Frontal cortex (tissue), 4 donors: ENCODE measurements around the gene CLDN14. TPM values are rescaled to one million over a fixed set of nuclear protein-coding genes. Genes with fewer than 3 reads are reported as not detected.
"Not testable (repeated sequence)": the region's sequence is repeated elsewhere in the genome, so short reads cannot be mapped to it uniquely, and the experiment has no call there.

Experiments used
- DNase-seq, 2 donors: peaks; one replicate each; pipeline ENCODE4 v3.0.0; 2012; ENCODE audit warnings: low spot score in 2 of 2
- FAIRE-seq: peaks from 2 replicates; lab custom pipeline; 2012; peaks lifted over from hg19 to GRCh38; lab: Jason Lieb, UNC
- total RNA-seq: library from RNA; depleted of rRNA; stranded (reverse); fragments of >200 nt; gene quantifications from one replicate; pipeline ENCODE4 v1.2.3, GENCODE V29; 2014
- donor health status: control.
- donor health status: control.
- donor health status: control.

The CLDN14 gene
- total RNA-seq, 1 donor from 2014 or later, result not detected

DNA sequence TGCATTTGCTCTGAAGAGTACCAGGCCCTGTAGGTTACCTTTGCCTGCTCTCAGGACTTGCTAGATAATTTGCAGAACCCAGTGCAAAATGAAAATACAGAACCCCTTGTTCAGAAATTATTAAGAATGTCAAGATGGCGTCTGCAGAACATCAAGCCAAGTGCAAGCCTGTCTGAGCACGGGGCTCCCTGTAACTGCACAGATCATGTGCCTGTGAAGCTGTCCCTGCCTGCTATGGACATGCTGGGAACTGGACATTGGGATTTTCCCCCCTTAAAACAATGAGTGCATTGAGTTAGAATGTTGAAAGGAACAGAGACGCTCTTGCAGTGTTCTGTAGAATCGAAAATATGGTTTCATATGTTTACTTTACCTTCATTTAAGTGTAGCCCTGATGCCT lies 2.9 kb downstream of the CLDN14 start:
- DNase-seq (no peak), FAIRE-seq (no peak)

- not testable (repeated sequence) for FAIRE-seq
Measured at GRCh38 chr21:36476541-36476940, 3.4 kb downstream of the CLDN14 start.

GRCh38 chr21:36474591-36474990 lies 5.3 kb downstream of the CLDN14 start:
- FAIRE-seq (no peak), DNase-seq (no peak)

More at GRCh38 chr21:36476541-36476940, 3.4 kb downstream of the CLDN14 start:
- DNase-seq, result not testable (repeated sequence)

- no peak for FAIRE-seq
- DNase-seq, result no peak
Measured at GRCh38 chr21:36473203-36473602, 6.7 kb downstream of the CLDN14 start.

DNA sequence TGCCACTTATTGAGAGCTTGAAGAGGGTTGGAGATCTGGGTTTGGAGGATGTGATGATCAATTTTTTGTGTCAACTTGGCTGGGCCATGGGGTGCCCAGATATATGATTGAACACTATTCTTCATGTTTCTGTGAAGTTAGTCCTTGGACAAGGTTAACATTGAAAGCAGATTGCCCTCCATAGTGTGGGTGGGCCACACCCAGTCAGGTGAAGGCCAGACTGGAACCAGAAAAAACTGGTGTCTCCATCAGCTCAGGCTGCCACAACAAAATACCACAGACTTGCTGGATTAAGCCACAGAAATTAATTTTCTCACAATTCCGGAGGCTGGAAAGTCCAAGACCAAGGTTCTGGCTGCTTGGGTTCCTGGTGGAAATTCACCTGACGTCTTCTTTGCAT lies 7.5 kb downstream of the CLDN14 start:
- FAIRE-seq (no peak), DNase-seq (no peak)

GRCh38 chr21:36471254-36471723 lies 8.6 kb downstream of the CLDN14 start:
- DNase-seq, result no peak
- no peak for FAIRE-seq

GRCh38 chr21:36470294-36470693 lies 9.6 kb downstream of the CLDN14 start:
- no peak for DNase-seq

GRCh38 chr21:36466061-36466511 lies 13.8 kb downstream of the CLDN14 start:
- DNase-seq, result no peak
- no peak for FAIRE-seq

More at GRCh38 chr21:36470294-36470693, 9.6 kb downstream of the CLDN14 start:
- FAIRE-seq, result no peak

DNA sequence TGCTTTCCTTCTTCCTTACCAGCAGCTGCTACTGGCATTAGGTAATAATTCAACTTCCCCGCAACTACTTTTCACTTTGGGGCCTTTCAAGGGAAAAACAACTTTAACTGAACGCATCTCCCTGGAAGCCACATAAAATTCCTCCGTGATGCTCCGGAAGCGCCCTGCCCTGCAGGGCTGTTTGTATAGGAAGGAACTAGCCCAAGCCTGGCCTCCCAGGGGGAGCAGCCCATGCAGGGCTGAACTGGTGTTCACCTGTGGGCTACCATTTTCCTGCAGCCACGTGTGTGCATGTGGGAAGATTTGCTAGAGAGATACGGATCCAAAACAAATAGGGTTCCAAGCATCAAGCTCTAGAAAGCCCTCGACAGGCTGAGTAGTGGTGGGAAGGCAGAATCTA lies 14.4 kb downstream of the CLDN14 start:
- no peak for FAIRE-seq
- DNase-seq, result no peak

DNA sequence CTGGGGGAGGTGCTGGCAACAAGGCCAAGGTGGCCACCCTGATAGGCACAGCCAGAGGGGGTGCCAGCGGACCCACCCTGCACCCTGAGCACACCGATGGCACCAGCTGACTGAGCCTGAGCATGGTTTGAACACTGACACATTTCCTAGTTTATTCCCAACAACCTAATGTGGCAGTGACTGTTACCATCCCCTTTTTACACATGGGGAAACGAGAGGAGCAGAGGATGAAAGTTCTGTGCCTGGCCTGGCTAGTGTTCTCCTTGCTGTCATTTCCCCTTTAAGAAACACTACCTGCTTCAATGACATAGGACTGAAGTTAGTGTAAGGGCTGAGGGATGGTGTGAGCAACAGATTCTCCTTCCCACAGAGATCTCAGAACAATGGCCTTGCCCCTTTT lies 15.3 kb downstream of the CLDN14 start:
- FAIRE-seq (no peak), DNase-seq (no peak)

GRCh38 chr21:36463991-36464390 lies 15.9 kb downstream of the CLDN14 start:
- no peak for FAIRE-seq
- DNase-seq, result no peak

DNA sequence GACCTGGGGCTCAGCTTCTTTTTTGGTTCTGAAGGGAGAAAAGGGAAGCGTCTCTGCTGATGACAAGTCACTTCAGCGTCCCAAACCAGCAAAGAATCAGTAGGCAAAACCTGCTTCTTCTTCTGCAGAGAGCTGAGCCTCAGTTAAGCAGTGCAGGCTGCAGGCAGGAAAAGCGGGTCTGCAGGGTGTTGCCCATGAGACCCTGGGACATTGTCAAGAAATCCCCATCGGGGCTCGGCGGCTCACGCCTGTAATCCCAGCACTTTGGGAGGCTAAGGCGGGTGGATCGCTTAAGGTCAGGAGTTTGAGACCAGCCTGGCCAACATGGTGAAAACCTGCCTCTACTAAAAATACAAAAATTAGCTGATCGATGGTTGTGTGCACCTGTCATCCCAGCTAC lies 16.7 kb downstream of the CLDN14 start:
- no peak for FAIRE-seq
- DNase-seq, result no peak

DNA sequence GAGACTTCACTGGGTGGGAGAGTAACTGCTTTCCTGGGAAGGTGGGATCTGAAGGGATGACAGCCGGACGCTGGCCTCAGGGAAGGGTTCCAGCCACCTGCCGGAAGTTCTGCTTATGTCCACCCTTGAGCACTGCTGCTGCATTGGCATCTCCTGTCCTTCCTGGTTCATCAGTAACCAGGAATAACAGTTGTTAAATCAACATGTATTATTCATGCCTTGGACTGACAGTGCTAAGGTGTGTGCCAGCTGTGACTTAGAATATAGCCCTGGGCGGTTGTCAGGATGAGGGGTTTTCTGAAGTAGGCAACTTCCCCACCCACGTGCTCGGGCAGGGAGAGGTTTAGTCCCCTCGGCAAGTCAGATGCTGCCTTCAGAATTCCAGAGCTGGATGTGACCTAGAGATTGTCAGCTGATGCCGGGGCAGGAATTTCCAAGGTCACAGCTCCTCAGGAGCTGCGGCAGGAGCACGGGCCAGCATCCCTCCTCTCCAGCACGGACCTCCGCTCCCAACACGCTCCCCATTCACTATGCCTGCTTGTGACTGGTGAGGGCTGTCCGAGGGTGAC lies 17.9 kb downstream of the CLDN14 start:
- FAIRE-seq (no peak), DNase-seq (no peak)

- FAIRE-seq, result no peak
- DNase-seq, result no peak
Measured at GRCh38 chr21:36461277-36461917, 18.5 kb downstream of the CLDN14 start.

GRCh38 chr21:36460866-36461265 lies 19.1 kb downstream of the CLDN14 start:
- no peak for FAIRE-seq

DNA sequence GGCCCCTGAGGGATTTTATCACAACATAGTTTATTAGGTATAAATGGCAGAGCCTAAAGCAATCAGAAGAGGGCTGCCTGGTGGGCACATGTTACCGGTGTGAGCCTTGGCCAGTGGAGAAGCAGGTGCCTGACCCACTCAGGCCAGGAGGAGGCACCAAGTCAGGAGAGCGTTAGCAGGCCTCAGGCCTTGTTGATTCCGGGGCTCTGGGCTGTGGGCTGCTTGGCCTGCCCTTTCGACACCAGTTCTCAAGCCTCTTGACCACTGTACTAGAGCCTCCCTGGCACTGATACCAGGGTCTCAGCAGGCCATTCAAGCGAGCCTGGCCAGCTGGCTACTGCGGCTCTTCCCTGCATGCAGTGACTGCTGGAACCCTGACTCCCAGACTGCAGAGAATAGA lies 20.8 kb downstream of the CLDN14 start:
- no peak for FAIRE-seq
- DNase-seq, result no peak

More at GRCh38 chr21:36460866-36461265, 19.1 kb downstream of the CLDN14 start:
- no peak for DNase-seq

DNA sequence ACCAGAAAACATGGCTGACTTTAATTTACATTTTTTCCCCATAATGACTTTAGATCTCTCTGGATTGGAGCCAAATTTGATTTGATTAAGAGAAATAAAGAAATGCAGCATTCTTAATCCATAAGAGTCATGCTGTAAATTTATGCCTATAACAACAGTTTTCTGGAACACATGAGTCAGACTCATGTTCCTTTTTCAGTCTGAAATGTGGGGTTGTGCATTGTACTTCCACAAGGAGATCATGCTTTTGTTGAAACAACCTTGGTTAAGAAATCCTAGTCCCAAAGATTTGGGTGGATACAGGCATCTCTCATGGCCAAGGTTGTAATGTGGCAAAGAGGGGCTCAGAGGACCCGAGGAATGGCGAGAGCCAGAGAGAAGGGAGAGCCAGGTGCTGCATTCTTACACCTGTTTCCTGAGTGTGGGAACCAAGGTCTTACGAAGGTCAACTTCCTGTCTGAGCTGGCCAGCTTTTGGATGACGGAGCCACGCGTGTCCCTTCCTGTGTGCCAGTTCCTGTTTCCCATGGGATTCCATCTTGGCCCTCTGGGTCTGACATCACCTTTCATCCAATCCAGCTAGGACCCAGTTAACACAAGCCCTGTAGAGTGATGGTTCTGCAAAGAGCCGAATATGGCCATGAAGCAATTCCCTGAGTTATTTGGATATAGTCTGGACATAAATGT lies 23.1 kb downstream of the CLDN14 start:
- DNase-seq, result no peak
- no peak for FAIRE-seq

DNA sequence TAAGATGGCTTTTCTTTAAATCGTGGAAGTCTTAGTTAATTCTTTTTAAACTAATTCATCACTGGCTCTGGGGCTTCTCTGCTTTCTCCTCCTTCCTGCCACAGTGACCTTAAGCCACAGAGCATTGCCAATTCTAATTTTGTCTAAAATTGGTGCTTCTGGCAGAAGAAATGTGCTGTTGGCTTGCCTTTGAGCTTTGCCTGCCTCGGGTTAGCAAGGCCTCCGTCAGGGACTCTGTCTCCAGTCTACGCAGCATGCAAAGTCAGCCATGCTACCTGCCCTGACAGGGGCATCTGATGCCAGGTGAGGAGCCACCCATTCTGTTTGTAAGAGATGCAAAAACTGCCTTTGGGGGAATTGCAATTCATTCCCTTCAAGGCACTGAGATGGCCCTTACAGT lies 25.2 kb downstream of the CLDN14 start:
- no peak for DNase-seq
- no peak for FAIRE-seq

DNA sequence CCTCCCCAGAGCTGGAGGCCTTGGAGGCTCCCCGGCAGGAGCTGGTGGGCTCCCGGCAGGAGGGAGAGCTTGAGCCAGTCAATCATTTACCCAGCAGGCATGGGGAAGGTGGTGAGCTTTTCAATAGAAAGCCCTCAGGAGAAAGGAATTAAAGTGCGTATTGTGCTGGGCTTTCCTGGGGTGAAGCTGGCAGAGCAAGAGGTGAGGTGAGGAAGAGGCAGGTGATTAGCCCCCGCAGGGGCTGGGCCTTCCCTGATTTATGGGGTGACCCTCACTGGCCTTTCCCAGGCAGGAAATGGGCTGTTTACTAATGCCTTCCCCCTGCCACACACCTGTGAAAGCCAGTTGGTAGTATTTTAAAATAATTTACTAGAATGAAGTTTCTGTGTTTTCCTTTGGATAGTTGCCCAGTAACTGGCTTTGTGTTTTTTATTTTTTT lies 25.8 kb downstream of the CLDN14 start:
- FAIRE-seq, result no peak
- no peak for DNase-seq

DNA sequence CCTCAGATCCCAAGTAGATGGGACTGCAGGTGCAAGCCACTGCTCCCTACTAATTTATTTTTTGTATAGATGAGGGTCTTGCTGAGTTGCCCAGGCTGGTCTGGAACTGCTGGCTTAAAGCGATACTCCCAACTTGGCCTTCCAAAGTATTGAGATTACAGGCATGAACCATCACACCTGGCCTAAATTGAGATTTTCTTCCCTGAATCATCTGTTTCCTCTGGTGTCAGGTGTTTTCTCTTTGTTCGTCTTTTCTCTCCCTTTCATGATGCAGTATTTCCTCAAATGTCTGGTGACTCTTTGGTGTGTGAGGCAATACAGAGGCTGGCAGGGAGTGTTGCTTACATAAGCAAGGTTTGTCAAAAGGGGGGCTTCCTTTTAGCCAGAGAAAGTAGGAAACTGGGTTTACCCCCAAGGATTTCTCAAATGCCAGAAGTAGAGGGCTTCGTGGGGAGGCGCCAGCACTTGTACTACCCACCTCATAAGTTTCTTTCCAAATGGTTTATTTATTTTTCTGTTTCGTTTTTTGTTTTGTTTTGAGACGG lies 27.6 kb downstream of the CLDN14 start:
- FAIRE-seq (no peak), DNase-seq (no peak)

GRCh38 chr21:36451506-36451905 lies 28.4 kb downstream of the CLDN14 start:
- DNase-seq (no peak), FAIRE-seq (no peak)
